HG02884 (cell line): ENCODE data around the gene ZNF426.

Experiments used
- ATAC-seq: cut with Tn5 transposase; IDR thresholded peaks from one replicate; pipeline ENCODE4 v1.9.1; 2021; ENCODE audit warnings: mild to moderate bottlenecking, moderate library complexity; ENCODE audit not compliant: unreplicated experiment

The ZNF426 gene

GRCh38 chr19:9498183-9498902 lies 40.1 kb downstream of the ZNF426 start, which contains the start of gene ZNF560:
Gene ZNF560 (minus strand): TSS chr19:9498616. CDS start chr19:9475313, 23,303 bp downstream.
- no peak for ATAC-seq

GRCh38 chr19:9494096-9494495 lies 44.3 kb downstream of the ZNF426 start:
- no peak for ATAC-seq

GRCh38 chr19:9487016-9487415 lies 51.4 kb downstream of the ZNF426 start:
- ATAC-seq, result no peak

- no peak for ATAC-seq
These were observed 53.3 kb downstream of the ZNF426 start for GRCh38 chr19:9485140-9485539.

GRCh38 chr19:9474975-9475374 lies 63.5 kb downstream of the ZNF426 start:
- ATAC-seq, result no peak
